Activated CD4-positive, alpha-beta T cell treated with anti-CD3 and anti-CD28 coated beads, Interleukin-2, amount 50 U/mL, for 1 hour (primary cell): Measurements from ENCODE around the gene NCK2.

Experiments
- DNase-seq: peaks from one replicate; pipeline ENCODE4 v3.0.0-alpha.2; 2020

NCK2 gene

GRCh38 chr2:105903051-105903674 lies 158.5 kb downstream of the NCK2 start:
- no peak for DNase-seq

GRCh38 chr2:105904938-105905337 lies 160.2 kb downstream of the NCK2 start:
- DNase-seq: no peak

DNA sequence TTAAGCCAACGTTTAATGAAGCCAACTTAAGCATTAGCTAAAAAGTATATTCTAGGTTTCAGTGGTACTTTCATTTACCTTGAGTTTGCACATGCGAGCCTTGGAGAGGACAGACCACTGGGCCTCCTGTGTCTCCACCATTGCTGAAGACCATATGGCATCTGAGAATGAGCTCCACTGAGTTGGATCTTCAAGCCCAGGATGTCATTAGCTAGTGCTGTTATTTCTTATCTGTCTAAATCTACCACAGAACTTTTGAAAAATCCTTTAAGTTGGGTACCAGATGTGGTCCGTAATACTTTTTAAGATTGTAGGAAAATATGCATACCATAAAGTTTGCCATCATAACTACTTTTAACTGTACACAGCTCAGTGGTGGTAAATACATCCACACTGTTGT lies 161.8 kb downstream of the NCK2 start:
- DNase-seq: no peak

DNA sequence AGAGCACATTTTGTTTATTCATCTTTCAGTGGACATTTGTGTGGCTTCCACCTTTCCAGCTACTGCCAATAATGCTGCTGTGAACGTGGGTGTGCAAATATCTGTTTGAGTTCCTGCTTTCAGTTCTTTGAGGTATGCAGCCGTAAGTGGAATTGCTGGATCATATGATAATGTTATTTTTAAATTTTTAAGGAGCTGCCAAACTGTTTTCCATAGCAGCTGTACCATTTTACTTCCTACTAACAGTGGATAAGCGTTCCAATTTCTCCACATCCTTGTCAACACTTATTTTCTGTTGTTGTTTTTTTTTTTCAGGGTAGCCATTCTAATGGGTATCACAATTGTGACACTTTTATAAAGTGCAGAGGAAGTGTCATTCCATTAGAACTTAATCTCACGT lies 162.5 kb downstream of the NCK2 start:
- no peak for DNase-seq

DNA sequence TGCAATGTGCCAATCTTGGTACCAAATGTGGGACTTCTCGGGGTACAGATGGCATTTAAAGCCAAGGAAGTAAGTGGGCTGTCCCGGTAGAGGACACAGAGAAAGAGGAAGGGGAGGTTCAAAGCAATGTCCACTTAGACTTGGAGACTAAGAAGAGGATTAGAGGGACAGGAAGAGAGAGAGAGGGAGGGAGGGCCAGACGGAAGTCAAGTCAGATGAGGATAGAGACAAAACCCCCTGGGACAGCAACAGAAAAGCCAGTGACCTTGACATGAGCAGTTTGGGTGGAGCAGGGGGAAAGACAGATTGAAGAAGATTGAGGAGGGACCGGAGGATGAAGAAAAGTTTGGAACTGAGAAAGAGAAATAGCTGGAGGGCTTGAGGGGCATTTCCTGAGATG lies 164.5 kb downstream of the NCK2 start:
- DNase-seq: no peak

GRCh38 chr2:105910497-105911238 lies 166.0 kb downstream of the NCK2 start:
- no peak for DNase-seq

DNA sequence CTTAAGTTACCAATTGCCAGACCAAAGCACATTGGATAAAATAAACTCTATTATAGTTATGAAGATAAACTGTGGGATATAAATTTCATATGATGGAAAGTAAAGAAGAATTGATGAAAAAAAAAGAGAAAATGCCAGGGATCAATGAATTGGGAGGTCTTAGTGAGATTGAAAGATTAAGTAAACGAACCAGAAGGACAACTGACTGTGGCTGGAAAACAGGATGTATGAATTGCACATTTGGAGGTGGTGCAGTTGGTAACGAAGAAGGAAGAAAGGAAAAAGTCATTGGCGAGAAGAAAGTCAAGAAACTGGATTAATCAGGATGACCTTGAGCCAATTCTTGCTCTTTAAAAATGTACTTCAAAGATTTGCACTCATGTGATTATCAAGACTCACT lies 166.7 kb downstream of the NCK2 start:
- no peak for DNase-seq

DNA sequence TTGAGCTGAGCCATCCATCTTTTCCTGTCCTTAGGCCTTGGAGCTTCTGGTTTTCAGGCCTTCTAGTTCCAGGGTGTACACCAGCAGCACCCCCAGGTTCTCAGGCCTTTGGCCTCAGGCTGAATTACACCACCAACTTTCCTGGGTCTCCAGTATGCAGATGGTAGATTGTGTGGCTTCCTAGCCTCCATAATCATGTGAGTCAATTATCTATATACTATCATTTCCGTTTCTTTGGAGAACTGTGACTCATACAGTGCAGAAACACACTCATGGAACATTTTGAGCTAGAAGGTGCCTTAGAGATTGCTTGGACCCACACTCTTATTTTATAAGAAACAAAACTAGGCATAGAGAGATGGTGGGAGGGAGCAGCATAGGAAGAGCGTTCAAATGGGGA lies 167.4 kb downstream of the NCK2 start:
- DNase-seq: no peak

DNA sequence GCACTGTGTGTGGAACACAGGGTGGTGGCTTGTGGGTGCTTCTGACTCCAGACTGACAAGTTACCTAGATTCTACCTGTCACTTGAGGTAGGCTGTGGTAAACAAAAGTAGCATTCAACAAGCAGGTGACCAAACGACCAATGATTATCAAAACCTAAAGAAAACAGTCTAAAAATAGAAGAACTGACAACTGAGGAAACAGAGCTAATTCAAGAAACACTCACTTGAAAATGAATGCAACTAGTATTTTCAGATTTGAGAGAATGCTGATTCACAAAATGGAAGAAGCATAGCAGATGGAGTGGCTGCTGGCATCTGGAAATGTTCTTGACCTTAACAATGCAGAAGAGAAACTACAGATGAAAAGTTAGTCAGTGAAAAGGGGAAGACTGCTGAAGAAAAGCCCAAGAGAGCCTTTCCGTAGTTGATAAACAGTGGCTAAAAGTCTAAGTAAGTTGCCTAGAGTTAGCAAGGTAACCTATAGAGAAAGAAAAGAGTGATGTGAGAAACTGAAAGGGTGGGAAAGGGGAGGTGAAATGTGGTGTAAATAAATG lies 170.4 kb downstream of the NCK2 start:
- no peak for DNase-seq

DNA sequence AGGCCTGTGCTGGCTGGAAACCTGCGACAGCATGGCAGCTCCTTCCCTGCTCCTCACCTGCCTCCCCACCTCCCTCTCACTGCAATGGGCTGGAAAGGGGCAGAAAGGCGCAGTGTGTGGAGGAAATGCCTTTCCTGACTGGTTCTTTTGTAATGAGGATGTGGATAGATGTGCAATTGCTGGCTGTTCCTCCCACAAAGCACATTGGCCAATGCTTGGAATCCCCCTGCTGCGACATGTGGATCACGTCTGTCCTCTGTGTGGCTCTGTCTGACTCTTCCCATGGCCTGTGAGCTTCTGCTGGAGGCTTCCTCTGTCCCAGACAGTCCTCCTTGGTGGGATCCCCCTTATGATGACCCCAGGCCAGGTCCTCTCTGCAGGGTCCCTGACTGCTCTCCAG lies 172.5 kb downstream of the NCK2 start:
- DNase-seq: no peak

DNA sequence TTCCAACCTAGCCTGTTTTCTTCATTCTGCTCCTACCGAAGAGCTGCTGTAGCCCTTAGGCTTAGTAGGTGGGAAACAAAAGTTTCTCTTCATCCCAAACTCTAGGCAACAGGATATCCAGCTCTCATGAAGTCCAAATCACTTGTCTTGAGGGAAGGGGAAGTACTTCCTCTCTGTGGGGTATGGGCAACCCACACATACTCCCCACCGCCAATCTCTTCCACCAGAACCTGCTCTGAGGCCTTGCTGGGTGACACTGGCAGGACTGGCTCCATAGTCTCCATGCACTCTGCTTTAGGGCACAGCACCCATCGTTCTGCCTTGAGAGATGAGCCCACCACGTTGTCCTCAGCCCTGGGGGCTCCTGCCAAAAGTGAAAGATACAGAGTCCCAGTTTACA lies 173.0 kb downstream of the NCK2 start:
- DNase-seq: no peak

DNA sequence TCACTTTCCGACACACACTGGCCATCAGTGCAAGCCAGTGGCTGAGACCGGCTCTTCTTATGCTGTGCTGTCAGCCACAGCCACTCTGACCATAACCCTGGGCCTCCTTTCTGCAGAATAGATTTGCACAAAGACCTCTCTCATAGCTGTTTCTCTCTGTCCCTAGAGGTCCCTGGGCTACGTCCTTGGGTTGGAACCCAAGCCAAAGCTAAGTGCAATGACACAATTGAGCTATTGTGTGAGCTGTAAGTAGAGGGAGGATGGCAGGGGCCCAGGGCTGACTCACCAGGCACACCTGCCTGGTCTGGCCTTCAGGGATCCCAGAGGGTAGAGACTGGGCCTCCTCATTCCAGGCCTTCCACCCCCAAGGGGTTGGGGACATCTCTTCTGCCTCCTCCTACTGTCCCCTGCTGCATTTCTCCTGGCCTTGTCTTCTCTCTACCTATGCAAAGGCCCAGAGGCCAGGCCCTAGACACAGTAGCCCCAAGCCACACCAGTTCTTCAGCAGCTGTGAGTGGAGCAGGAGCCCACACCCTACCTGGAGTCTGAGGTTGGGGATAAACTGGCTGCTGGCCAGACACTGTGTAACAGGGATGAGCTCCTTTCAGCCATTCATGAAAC lies 174.6 kb downstream of the NCK2 start:
- DNase-seq: no peak

GRCh38 chr2:105919826-105920225 lies 175.1 kb downstream of the NCK2 start:
- peak; percentile 60 for DNase-seq

GRCh38 chr2:105924271-105924670 lies 179.6 kb downstream of the NCK2 start:
- DNase-seq: no peak

GRCh38 chr2:105924932-105925331 lies 180.2 kb downstream of the NCK2 start:
- no peak for DNase-seq

DNA sequence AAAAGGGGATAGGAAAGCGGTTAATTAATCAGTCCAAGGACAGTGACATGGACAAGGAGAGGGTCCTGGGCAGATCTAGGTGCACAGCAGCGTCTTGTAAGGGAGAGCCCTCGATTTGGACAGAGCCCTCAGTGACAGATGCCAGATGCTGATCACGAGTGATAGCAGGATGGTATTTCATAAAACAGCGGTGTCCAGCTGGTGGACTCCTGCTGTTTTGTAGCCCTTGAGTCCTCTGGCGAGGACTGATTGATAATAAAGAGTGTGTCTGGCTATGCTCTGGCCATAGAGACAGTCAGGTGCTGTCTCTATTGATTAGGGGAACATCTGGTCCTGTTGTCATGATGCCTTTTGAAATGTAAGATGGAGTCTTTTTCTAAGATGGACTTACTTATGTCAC lies 180.7 kb downstream of the NCK2 start:
- no peak for DNase-seq

DNA sequence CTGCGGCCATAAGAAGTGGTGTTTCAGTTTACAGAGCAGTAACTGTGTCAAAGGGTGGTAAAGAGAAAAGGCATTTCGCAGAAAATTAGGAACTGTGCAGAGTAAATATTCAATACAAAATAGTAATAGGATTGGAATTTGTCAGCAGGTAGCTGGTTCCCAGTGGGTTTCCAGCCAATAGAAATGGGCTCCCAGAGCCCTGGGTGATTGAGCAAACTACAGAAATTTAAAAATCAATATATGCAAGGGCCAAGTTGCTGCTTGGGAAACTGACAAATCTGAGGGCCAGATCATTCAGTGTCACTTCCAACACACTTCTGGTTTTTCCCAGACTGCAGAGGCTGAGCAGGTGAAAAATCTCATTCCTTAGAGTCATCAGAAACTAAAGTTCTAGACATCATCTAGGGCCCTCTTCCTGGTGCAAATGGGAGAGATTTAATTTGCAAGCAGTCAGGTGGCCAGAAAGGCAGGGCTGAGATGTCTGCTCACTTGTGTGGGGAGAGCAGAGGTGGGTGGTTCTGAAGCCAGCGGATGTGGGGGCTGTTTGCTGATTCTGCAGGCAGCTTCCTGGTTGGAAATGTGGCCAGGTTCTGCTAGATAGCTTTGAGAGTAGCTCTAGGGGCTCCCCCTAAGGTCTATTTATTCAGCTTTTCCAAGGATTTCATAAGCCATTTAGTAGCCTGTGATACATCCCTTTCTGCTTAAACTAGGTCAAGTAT lies 182.4 kb downstream of the NCK2 start:
- peak; percentile 38 for DNase-seq

GRCh38 chr2:105928086-105928485 lies 183.4 kb downstream of the NCK2 start:
- no peak for DNase-seq

- DNase-seq: no peak
Measured at GRCh38 chr2:105928563-105928962, 183.9 kb downstream of the NCK2 start.

GRCh38 chr2:105929516-105929915 lies 184.8 kb downstream of the NCK2 start:
- peak; percentile 25 for DNase-seq

DNA sequence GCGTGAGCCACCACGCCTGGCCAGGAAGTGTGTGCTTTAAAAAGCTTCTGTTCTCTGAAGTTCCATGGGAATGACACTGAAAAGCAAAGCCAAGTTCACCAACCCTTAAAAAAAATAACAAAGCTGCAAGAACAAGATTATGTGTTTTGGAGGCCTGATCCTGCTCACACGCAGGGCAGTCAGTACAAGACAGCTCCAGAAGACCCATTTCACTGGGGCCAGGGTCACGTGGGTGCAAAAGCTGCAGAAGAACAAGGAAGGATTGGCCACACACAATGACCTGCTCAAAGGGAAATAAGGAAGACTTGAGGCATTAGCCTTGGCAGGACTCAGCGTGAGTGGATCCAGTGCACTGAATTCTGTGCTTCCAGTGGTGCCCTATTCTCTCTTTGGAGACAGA lies 187.9 kb downstream of the NCK2 start:
- DNase-seq: no peak

DNA sequence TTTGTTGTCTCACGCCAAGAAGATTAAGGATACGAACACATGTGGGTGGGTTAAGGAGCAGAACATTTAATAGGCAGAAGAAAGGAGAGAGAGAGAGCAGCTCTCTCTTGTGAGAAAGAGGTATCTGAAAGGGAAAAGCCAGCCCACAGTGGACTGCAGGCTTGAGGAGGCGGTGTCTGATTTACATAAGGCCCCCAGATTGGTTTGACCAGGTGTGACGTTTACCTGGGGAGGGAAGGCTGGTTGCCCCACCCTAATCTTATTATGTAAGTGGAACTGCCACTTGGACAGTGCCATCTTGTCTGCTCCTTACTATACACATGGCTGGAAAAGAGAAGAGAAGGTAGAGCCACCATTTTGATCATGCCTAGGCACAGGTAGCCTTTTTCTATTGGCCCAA lies 189.2 kb downstream of the NCK2 start:
- no peak for DNase-seq

DNA sequence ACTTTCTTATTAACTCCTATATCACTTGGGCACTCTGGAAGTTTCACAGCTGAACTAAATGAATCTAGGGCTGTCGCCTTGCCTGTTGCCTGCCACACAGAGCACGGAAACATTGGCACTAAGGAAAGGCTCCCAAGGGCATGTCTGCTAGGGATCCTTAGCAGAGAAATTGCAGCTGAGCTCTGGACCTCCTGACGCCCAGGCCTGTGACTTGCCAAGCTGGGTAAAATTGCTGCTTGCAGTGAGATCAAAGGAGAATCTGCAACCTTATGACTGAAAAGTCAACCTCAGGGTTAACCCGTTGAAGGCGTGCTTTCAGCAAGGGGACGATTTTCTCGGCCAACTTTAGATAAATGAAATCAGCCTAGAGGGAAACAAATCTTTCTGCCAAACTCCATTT lies 189.8 kb downstream of the NCK2 start:
- DNase-seq: peak; percentile 42

DNA sequence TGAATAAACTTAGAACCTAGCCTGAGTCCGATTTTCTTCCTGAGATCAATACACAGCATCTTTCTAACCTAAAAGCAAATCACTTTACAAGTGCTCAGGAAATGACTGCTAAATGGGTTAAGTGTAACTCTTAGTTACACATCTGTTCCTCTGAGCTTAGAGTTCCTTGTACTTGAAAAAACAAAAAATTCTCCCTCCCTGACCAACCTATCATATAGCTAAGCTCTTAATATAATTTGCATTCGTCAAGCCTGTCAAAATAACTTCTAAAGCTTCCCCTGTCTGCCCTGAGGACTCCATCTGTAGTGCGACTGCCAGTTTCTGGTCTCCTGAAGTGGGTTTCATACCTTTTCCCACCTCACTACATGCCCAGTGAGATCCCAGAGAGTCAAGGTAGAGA lies 190.4 kb downstream of the NCK2 start:
- no peak for DNase-seq
